Measurements from ENCODE around the gene EFNA5.
A peak's percentile ranks its signal among the peaks of the same experiment; 100 is the strongest.
"Not testable (repeated sequence)": the region's sequence is repeated elsewhere in the genome, so short reads cannot be mapped to it uniquely, and the experiment has no call there.

EFNA5 gene

DNA sequence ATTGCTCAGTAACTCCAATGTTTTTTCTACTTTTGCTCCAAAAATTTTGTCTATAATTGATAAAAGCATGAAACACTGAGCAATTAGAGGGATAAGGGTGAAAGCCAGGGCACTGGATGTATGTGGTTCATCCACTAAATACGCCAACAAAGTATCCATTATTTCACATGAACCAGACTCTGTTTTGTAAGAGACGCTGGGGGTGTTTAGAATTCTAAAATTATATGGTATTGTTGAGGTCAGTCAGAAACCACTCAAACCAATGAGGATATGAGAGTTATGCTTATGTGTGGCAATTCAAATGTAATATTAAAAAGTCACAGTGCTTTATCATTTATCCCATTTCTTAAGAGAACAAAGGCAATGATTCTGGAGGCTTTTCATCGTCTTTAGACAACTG lies 220.2 kb downstream of the EFNA5 start:
- no peak for DNase-seq

GRCh38 chr5:107449369-107449768 lies 221.4 kb downstream of the EFNA5 start:
- peak; percentile 37 for DNase-seq

GRCh38 chr5:107447587-107447986 lies 223.2 kb downstream of the EFNA5 start:
- no peak for DNase-seq

DNA sequence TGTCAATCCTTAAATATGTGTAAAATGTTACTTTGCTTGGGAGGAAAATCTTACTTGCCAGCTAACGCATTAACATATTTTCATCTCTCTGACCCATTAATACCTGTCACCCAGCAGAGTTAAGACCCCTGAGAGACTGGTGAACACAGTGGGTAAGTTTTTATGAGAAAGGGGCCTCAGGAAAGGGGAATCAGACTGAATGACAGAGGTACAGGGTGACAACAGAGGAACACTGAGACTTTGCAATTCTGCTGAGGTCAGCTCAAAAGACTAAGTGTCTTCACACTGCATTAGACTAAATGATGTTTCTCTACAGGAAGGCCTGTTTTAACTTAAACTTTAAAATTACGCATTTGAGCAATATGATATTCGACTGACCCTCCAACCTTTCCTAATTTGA lies 223.8 kb downstream of the EFNA5 start:
- DNase-seq: no peak

- DNase-seq: no peak
These were observed 226.4 kb downstream of the EFNA5 start for GRCh38 chr5:107444300-107444699.

- no peak for DNase-seq
These were observed 226.8 kb downstream of the EFNA5 start for GRCh38 chr5:107443897-107444296.

DNA sequence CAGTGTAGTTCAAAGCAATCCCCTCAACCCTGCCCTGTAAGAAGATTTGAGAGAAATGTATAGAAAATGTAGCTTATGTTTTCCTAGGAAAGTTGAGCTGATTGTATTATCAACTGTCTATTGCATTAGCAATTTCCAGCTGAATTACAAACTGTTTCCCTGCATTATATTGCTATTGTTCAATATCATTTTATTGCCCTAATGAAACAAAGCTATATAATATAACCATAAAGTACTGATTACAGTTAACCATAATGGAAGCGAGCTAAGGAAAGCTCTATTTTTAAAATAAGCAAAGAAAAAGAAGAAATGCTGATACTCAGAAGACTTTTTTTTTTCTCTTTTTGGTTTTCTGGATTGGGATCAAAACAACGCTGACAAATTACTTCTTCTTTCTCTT lies 228.3 kb downstream of the EFNA5 start:
- no peak for DNase-seq

DNA sequence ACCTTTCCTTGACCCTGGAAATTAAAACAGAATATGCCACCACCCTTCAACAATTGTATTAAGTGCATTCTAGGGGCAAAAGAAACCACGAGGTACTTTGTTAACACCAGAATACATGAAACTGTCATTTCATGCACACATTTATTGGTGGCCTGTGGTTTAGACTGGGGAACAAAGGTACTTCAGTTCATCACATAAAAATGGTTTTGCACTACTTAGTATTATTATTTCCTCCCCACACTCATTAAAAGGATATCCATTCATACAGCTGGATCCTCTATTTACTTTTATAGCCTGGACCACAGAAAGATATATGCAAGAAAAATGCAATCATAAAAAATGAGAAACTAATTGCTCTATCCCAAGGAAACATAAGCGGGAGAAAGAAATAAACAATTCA lies 230.9 kb downstream of the EFNA5 start:
- DNase-seq: no peak

DNA sequence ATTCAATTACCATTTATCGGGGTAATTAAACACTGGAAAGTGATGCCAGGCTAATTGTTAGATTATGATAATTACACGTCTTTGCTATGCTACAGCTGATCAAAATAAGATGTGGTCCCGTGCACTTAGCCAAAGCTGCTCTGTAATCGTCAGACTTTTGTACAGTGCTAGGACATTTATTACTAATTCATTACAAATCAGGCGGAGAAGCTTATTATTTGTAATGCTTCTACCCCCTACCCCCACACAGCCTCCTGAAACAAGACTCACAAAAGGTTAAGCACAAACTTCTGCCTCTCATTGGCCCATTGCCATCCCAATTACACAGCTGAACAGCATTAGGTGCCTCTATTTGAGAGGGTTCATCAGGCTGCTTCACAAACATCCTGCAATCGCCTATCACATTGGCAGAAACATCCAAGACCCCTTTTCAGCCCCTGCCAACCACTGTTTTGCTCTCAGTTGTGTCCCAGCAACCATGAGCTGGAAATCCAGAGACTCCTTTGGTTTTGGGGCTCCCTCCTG lies 232.7 kb downstream of the EFNA5 start:
- no peak for DNase-seq

DNA sequence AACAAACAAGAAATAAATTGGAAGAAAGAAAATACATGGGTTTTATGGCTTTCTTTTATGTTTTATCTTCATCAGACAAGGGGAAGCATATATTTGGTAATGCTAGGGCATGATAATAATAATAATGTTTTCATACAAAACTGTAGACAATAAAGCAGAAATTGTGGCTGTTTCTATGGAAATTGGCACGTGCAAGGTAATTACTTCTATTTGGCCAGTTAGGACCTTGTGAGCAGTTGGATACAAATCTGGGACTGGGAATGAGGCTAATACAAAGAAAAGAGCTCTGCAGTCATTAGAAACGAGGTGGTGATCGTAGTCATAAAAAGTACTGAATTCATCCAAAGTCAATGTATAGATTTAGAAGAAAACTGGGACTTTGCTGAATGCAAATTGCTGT lies 233.6 kb downstream of the EFNA5 start:
- no peak for DNase-seq

- no peak for DNase-seq
These were observed 234.5 kb downstream of the EFNA5 start for GRCh38 chr5:107436201-107436600.

DNA sequence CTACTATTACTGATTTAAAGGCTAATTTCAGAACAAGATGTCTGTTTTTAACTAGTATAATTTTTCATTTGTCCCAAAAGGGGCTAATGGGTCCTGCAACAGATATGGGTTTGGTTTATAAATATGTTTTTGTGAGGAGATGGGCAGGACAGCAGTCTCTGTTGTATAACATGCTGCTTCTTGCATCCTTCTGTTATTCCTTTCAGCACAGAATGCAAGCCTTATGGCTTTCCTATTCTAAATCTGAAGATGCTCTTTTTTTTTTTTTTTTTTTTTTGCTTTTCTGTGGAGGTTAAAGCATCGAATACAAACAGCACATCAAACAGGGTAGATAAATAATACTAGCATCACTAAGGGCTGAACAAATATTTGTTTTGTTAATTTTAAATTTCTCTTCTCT lies 235.7 kb downstream of the EFNA5 start:
- DNase-seq: no peak

- not testable (repeated sequence) for DNase-seq
These were observed 237.1 kb downstream of the EFNA5 start for GRCh38 chr5:107433646-107434045.

GRCh38 chr5:107431998-107432397 lies 238.7 kb downstream of the EFNA5 start:
- DNase-seq: no peak

DNA sequence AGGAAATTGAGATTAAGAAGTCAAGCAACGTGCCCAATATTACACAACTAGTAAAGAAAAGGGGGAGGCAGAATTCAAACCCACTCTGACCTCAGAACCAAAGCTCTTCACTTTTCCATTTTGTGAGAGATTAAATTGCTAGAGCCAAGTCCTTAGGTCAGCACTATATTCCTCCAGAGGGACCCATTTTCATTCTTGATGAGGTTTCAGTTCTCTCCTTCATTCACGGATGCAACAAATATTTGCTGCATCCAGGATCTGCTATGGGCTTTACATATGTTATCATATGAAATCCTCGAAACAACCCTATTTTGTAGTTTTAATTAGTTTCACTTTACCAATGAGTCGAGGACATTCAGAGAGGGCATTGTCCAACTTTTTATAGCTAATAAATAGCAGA lies 239.2 kb downstream of the EFNA5 start:
- DNase-seq: peak; percentile 58

- peak; percentile 57 for DNase-seq
These were observed 240.6 kb downstream of the EFNA5 start for GRCh38 chr5:107430071-107430625.

DNA sequence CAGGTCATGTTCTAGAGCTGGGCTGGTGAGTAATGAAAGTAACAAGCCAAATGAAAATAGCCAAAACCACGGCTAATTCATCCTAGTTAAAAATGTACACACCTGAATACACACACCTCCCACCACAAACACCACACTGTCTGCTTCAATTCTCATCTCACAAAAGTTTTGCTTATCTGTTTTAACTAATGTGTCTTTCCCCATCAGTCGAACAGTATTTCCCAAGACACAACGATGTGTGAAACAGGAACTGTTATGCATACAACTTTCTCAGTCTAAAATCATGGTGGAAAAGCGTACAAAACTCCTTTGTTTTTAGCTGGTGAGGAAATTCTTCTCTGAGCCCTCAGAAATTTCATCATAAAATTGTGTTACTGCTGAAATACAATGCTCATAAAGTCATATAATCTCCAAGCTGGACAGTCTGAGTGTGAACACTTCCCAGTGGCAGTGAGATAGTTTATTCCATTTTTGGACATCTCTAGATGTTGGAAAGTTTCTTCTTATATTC lies 242.4 kb downstream of the EFNA5 start:
- no peak for DNase-seq

GRCh38 chr5:107426872-107427271 lies 243.9 kb downstream of the EFNA5 start:
- DNase-seq: no peak

GRCh38 chr5:107426209-107426608 lies 244.5 kb downstream of the EFNA5 start:
- DNase-seq: no peak

GRCh38 chr5:107425541-107426031 lies 245.2 kb downstream of the EFNA5 start:
- no peak for DNase-seq

DNA sequence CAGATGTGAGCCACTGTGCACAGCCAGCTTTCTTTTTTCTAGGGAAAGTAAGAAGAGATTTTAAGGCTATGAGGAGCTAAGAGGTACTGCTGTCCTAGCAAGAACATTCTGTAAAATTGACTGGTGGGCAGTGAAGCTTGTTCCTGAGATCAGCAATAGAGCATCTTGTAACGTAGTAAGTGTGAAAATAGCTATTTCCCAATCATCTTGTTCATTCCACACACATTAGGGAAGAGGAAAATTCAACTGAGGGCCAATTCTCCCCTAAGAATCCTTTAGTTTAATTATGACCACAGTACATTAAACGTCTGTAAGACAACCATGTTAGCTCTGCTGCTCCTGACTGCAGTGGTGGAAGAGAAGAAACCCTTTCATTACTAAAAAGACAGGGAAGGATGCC lies 246.2 kb downstream of the EFNA5 start:
- no peak for DNase-seq

DNA sequence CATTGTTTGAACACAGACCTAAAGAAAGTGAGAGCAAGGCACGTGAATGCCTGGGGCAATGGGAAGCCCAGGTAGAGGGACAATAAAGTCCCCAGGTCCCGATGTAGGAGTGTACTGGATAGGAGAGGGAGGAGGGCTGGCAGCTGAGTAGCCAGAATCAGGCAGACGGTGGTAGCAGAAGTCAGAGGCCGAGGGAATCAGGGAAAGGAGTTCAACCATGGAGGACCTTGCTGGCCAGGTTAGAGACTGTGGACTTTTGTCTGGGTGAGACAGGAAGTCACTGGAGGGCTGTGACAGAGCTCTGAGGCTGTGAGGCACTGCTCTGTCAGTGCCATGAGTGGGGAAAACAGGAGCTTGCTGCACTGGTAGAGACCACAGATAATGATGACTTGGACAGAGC lies 248.2 kb downstream of the EFNA5 start:
- no peak for DNase-seq

- DNase-seq: no peak
These were observed 251.2 kb downstream of the EFNA5 start for GRCh38 chr5:107419498-107419897.

GRCh38 chr5:107418902-107419301 lies 251.8 kb downstream of the EFNA5 start:
- no peak for DNase-seq

DNA sequence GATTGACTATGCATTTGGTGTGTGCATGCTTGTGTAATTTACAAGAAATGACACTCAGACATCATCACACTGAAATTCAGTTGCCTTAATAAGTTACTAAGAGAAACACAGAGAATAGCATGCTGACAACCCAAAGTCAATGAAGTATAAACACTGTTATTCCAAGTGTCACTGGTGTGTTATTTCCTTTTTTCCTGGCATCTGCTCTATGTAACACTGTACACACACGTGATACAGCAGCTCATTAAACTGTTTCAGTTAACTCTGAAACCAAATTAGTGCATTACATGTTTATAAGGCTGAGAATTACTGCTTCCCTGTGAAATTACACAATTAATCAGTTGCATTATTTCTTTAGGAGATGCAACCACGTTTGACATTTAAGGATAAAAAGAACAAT lies 252.7 kb downstream of the EFNA5 start:
- no peak for DNase-seq

All from RPMI8226 (cell line).